Rectal smooth muscle tissue (tissue), 1 donor: ENCODE data around the gene GHITM.
A peak's percentile ranks its signal among the peaks of the same experiment; 100 is the strongest.

Experiments used
- H3K27ac ChIP-seq: one replicate; pipeline ENCODE4 v1.7.0; 2013; ENCODE audit warnings: low read depth, low read length, inconsistent platforms
- H3K27me3 ChIP-seq: one replicate; pipeline ENCODE4 v1.7.0; 2013; ENCODE audit warnings: low read length; ENCODE audit not compliant: control insufficient read depth, insufficient read depth
- H3K36me3 ChIP-seq: one replicate; pipeline ENCODE4 v1.7.0; 2013; ENCODE audit warnings: low read length; ENCODE audit not compliant: control insufficient read depth, insufficient read depth
- H3K4me1 ChIP-seq: one replicate; pipeline ENCODE4 v1.7.0; 2013; ENCODE audit warnings: low read length; ENCODE audit not compliant: control insufficient read depth, insufficient read depth
- H3K4me3 ChIP-seq: one replicate; pipeline ENCODE4 v1.7.0; 2013; ENCODE audit warnings: low read length
- H3K9ac ChIP-seq: one replicate; pipeline ENCODE4 v1.7.0; 2013; ENCODE audit warnings: low read length

The GHITM gene

DNA sequence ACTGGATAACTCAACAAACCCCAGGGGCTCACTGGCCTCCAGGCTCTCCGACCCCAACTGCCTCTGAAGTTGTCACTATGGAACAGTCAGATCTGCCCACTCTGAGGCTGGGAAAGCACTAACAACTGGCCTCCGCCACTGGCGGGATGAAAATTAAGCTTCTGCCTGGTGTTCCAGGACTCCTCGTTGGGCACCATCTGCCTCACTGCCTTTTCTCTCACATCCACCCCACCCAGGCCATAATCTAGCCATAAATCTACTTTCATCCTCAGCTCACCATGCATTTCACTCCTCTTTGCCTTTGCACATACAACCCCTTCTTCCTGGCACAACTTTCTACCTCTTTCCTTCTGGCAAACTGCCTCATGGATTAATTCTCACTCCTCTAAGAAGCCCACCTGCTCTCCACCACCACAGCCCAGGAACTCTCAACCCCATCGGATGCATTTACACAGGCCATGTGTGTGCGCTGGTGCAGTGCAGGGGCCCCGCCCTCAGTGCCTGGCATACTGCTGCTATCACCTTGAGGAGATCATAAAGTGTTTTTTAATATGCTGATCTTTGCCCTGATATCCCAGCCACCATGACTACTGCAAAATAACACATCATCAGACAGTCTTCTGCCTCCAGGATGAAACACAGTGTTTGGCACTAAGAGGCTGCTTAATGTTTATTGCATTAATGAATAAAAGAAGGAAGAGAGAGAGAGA, 59.1 kb downstream of the GHITM start:
- no peak overlapping the region for H3K27ac ChIP-seq
- peaks cover 5% of the 10 kb centered on the region for H3K4me1 ChIP-seq
- H3K9ac ChIP-seq, result no peak overlapping the region
- peaks cover 7% of the 10 kb centered on the region for H3K27me3 ChIP-seq
- no peaks in the 10 kb centered on the region for H3K36me3 ChIP-seq
- no peak overlapping the region for H3K4me3 ChIP-seq

DNA sequence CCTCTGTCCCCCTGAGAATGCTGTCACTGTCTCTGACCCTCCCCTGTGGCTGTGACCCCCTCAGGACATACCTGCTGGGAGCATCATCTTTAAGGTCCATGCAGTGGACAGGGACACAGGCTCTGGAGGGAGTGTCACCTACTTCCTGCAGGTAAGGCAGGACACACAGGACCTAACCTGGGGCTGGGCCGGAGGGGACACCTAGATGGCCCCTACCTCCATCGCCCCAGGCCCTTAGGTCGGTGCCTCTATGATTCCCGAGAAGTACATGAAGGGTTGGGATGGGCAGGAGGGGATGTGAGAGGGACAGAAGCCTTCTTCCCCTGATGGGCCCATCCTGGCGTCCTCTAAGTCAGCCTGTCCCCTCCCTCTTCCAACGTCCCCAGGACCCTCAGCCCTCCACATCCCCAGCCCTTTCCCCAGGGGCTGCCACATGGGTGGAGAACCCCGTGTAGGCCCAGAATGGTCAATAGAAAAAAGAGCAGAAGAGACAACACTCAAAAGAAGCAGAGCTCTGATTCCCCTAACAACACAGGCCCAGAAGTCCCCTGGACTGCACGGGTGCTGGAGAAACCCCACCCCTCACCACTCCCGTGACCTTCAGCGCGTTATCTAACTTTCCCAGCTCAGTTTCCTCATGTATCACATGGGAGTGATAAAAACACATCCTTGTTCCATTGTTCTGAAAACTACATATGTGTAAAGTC, 61.4 kb downstream of the GHITM start:
- Histone ChIP-seq H3K27me3 (no peaks in the 10 kb centered on the region), H3K9ac (peak overlapping the region; percentile 16), H3K36me3 (no peaks in the 10 kb centered on the region), H3K27ac (no peak overlapping the region), H3K4me1 (peaks cover 5% of the 10 kb centered on the region), H3K4me3 (no peak overlapping the region)

DNA sequence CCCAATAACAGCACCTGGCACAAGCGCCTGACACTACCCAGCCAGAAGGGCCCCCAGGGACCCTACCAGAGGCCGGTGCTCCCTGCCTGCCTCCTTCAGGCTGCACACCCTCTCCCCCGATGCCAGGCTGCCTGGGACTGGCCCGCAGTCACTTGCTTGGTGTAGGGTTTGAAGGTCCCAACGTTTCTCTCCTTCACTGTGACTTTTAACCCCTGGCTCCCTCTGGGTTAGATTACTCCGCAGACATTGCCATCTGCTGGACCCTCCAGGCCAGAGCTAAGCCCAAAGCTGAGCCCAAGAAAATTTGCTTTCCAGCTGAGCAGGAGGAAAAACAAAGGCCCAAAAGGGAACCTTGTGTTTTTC, 61.9 kb downstream of the GHITM start:
- H3K4me1 ChIP-seq, result peaks cover 5% of the 10 kb centered on the region
- H3K27ac ChIP-seq, result no peak overlapping the region
- H3K27me3 ChIP-seq, result no peaks in the 10 kb centered on the region
- H3K36me3 ChIP-seq, result no peaks in the 10 kb centered on the region
- no peak overlapping the region for H3K4me3 ChIP-seq
- no peak overlapping the region for H3K9ac ChIP-seq

GRCh38 chr10:84201682-84202081, 62.4 kb downstream of the GHITM start:
- no peaks in the 10 kb centered on the region for H3K27me3 ChIP-seq
- H3K9ac ChIP-seq, result no peak overlapping the region
- H3K36me3 ChIP-seq, result no peaks in the 10 kb centered on the region
- H3K4me3 ChIP-seq, result no peak overlapping the region
- H3K4me1 ChIP-seq, result peaks cover 3% of the 10 kb centered on the region
- no peak overlapping the region for H3K27ac ChIP-seq

GRCh38 chr10:84202349-84202748, 63.0 kb downstream of the GHITM start:
- no peak overlapping the region for H3K27ac ChIP-seq
- H3K9ac ChIP-seq, result no peak overlapping the region
- H3K36me3 ChIP-seq, result no peaks in the 10 kb centered on the region
- H3K4me1 ChIP-seq, result no peaks in the 10 kb centered on the region
- no peaks in the 10 kb centered on the region for H3K27me3 ChIP-seq
- no peak overlapping the region for H3K4me3 ChIP-seq
